GM23338 (cell line): ENCODE measurements around the gene USH2A. TPM values are rescaled to one million over a fixed set of nuclear protein-coding genes. Genes with fewer than 3 reads are reported as not detected.

Source experiments
- ATAC-seq: fragments of 200-7000 bp; cut with Tn5 transposase; 3 replicates; pipeline ENCODE4 v1.9.1; 2020
- DNase-seq: peaks from one replicate; pipeline ENCODE4 v3.0.0-alpha.2; 2015; ENCODE audit warnings: low spot score
- H2AFZ ChIP-seq: fragments of 200-600 bp; sonication (generic); 2 replicates; pipeline ENCODE4 v1.8.0; 2016; ENCODE audit warnings: antibody characterized with exemption, mild to moderate bottlenecking, moderate library complexity
- H3F3A ChIP-seq: fragments of 200-600 bp; sonication (generic); replicated peaks from 2 replicates; pipeline ENCODE4 v1.8.0; 2017; ENCODE audit warnings: antibody characterized with exemption, mixed run types, low read depth
- H3K27ac ChIP-seq: fragments of 200-600 bp; sonication (generic); 2 replicates; pipeline ENCODE4 v1.6.1; 2016; ENCODE audit warnings: low read depth
- H3K27me3 ChIP-seq: fragments of 200-600 bp; sonication (generic); 2 replicates; pipeline ENCODE4 v1.8.0; 2016; ENCODE audit warnings: mild to moderate bottlenecking, mixed run types, moderate library complexity; ENCODE audit not compliant: insufficient read depth
- H3K36me3 ChIP-seq: fragments of 200-600 bp; sonication (generic); 2 replicates; pipeline ENCODE4 v1.8.0; 2016; ENCODE audit warnings: mild to moderate bottlenecking; ENCODE audit not compliant: insufficient read depth
- H3K4me1 ChIP-seq: fragments of 200-600 bp; sonication (generic); 2 replicates; pipeline ENCODE4 v1.8.0; 2016; ENCODE audit warnings: mild to moderate bottlenecking, moderate library complexity; ENCODE audit not compliant: insufficient read depth
- H3K4me2 ChIP-seq: fragments of 200-600 bp; sonication (generic); 2 replicates; pipeline ENCODE4 v1.7.1; 2017; ENCODE audit warnings: mixed run types
- H3K4me3 ChIP-seq: fragments of 200-600 bp; sonication (generic); 2 replicates; pipeline ENCODE4 v1.6.1; 2016; ENCODE audit warnings: mixed run types
- H3K79me2 ChIP-seq: fragments of 200-600 bp; sonication (generic); replicated peaks from 2 replicates; pipeline ENCODE4 v1.8.0; 2017; ENCODE audit warnings: mild to moderate bottlenecking; ENCODE audit not compliant: insufficient read depth
- H3K9me2 ChIP-seq: fragments of 200-600 bp; sonication (generic); 2 replicates; pipeline ENCODE4 v1.8.0; 2017; ENCODE audit not compliant: insufficient read depth
- H4K20me1 ChIP-seq: fragments of 200-600 bp; sonication (generic); replicated peaks from 2 replicates; pipeline ENCODE4 v1.8.0; 2017; ENCODE audit warnings: mild to moderate bottlenecking; ENCODE audit not compliant: insufficient read depth
- H3K27ac Mint-ChIP-seq: 2 replicates; pipeline ENCODE4 v1.8.0; 2020; ENCODE audit warnings: inconsistent platforms, mild to moderate bottlenecking, moderate library complexity, mixed read lengths
- H3K27me3 Mint-ChIP-seq: 3 replicates; pipeline ENCODE4 v1.8.0; 2022; ENCODE audit warnings: low read depth, mild to moderate bottlenecking, moderate library complexity, mixed read lengths, inconsistent platforms; ENCODE audit not compliant: insufficient read depth, poor library complexity
- H3K36me3 Mint-ChIP-seq: 3 replicates; pipeline ENCODE4 v1.8.0; 2021; ENCODE audit warnings: low read depth, mild to moderate bottlenecking, inconsistent platforms, moderate library complexity, mixed read lengths
- H3K4me1 Mint-ChIP-seq: 3 replicates; pipeline ENCODE4 v1.8.0; 2020; ENCODE audit warnings: mild to moderate bottlenecking, inconsistent platforms, mixed read lengths
- H3K4me3 Mint-ChIP-seq: 3 replicates; pipeline ENCODE4 v1.8.0; 2021; ENCODE audit warnings: moderate library complexity, mild to moderate bottlenecking, inconsistent platforms, mixed read lengths
- H3K9me3 Mint-ChIP-seq: 3 replicates; pipeline ENCODE4 v1.8.0; 2020; ENCODE audit warnings: moderate library complexity, mild to moderate bottlenecking, inconsistent platforms, mixed read lengths
- EZH2phosphoT487 ChIP-seq: fragments of 200-600 bp; sonication (generic); IDR thresholded peaks from one replicate; pipeline ENCODE4 v1.8.1; 2018; ENCODE audit warnings: antibody characterized with exemption; ENCODE audit not compliant: unreplicated experiment
- JUNB ChIP-seq: IDR thresholded peaks from one replicate; pipeline ENCODE4 v1.6.1; 2016; ENCODE audit warnings: antibody characterized with exemption; ENCODE audit not compliant: unreplicated experiment
- STAT1 ChIP-seq: IDR thresholded peaks from one replicate; pipeline ENCODE4 v1.6.1; 2016; ENCODE audit warnings: antibody characterized with exemption; ENCODE audit not compliant: unreplicated experiment
- ZNF114 ChIP-seq: fragments of 250-450 bp; sonication (Bioruptor Pico); IDR thresholded peaks from 2 replicates; pipeline ENCODE4 v1.5.0; 2020; ENCODE audit warnings: mild to moderate bottlenecking, moderate library complexity
- ZNF331 ChIP-seq: fragments of 250-450 bp; sonication (Bioruptor Pico); IDR thresholded peaks from 2 replicates; pipeline ENCODE4 v1.5.0; 2020; ENCODE audit warnings: low read depth, mild to moderate bottlenecking, moderate library complexity
- ZNF462 ChIP-seq: fragments of 250-450 bp; sonication (Bioruptor Pico); IDR thresholded peaks from 2 replicates; pipeline ENCODE4 v1.5.0; 2020; ENCODE audit warnings: mild to moderate bottlenecking, moderate library complexity
- polyA plus RNA-seq: library from polyadenylated mRNA; unstranded; fragments of >200 nt; fragmentation: Nextera tagmentation; extraction: Ambion mirVana; gene quantifications from 2 replicates; pipeline ENCODE4 v1.2.1, GENCODE V29; 2016
- total RNA-seq: library from RNA; depleted of rRNA; stranded (reverse); fragments of >200 nt; shearing (Covaris generic); gene quantifications from 2 replicates; pipeline ENCODE4 v1.2.3, GENCODE V29; 2014
- TF ChIP-seq, protein P1 (sequence below), 2 experiments: fragments of 200-600 bp in 1 of 2; sonication (generic) in 1 of 2; conservative IDR thresholded peaks; 2 replicates each; pipeline versions ENCODE4 v1.5.1 to v1.6.1; 2016 to 2017; ENCODE audit warnings: antibody characterized with exemption in 2 of 2, low read depth in 2 of 2, mild to moderate bottlenecking in 2 of 2, moderate library complexity in 1 of 2

Gene USH2A
- total and polyA plus RNA-seq, 2 experiments from 2014 or later: 0.03 TPM

- no peak for TF ChIP-seq ZNF462 (CRISPR knock-in tag)
Measured at GRCh38 chr1:216237927-216238542, 185.2 kb downstream of the USH2A start (continued).

DNA sequence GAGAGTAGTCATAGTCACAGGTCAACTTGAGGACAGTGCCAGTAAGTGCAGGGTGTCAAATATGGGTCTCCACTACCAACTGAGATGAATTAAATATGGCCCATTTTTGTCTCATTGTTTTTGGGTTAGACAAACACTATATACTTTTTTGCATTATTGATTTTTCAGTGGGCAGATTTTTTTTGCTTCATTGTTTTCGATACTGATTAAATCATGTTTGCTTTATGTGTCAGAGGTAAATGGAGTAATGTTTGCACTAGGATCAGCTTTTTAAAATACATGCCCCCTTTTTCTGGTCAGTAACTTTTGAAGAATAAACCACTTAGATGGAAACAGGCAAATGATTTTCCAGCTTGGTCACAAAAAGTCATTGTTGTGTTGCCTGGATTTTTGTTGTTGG, 199.0 kb downstream of the USH2A start:
- Mint-ChIP-seq H3K27ac (no peak overlapping the region), H3K9me3 (no peaks in the 10 kb centered on the region), H3K36me3 (no peaks in the 10 kb centered on the region), H3K27me3 (peaks cover 4% of the 10 kb centered on the region), H3K4me3 (no peak overlapping the region), H3K4me1 (peaks cover 13% of the 10 kb centered on the region)
- Histone ChIP-seq H3K4me3 (no peak overlapping the region), H3K9me2 (0 out of 2 replicates have a peak, but pooled peaks cover 7% of the 10 kb centered on the region), H3K79me2 (no peaks in the 10 kb centered on the region), H2AFZ (no peak overlapping the region), H3K27me3 (no peaks in the 10 kb centered on the region), H3K4me1 (no peaks in the 10 kb centered on the region), H3F3A (no peaks in the 10 kb centered on the region), H3K36me3 (no peaks in the 10 kb centered on the region), H4K20me1 (no peaks in the 10 kb centered on the region), H3K4me2 (no peak overlapping the region), H3K27ac (no peak overlapping the region)
- DNase-seq: no peak
- ATAC-seq: no peak
- TF ChIP-seq EZH2phosphoT487 (no peak), STAT1 (no peak), ZNF462 (CRISPR knock-in tag) (no peak), ZNF114 (no peak), ZNF331 (no peak), JUNB (no peak)
- TF ChIP-seq, protein P1, sequence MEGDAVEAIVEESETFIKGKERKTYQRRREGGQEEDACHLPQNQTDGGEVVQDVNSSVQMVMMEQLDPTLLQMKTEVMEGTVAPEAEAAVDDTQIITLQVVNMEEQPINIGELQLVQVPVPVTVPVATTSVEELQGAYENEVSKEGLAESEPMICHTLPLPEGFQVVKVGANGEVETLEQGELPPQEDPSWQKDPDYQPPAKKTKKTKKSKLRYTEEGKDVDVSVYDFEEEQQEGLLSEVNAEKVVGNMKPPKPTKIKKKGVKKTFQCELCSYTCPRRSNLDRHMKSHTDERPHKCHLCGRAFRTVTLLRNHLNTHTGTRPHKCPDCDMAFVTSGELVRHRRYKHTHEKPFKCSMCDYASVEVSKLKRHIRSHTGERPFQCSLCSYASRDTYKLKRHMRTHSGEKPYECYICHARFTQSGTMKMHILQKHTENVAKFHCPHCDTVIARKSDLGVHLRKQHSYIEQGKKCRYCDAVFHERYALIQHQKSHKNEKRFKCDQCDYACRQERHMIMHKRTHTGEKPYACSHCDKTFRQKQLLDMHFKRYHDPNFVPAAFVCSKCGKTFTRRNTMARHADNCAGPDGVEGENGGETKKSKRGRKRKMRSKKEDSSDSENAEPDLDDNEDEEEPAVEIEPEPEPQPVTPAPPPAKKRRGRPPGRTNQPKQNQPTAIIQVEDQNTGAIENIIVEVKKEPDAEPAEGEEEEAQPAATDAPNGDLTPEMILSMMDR (conservative IDR thresholded peaks at IDR 0.05; ENCODE audit: low read depth in 2 of 2): no peak
